OCI-LY1 (cell line): Measurements from ENCODE around the gene ZPR1.

Experiments used
- EZH2 ChIP-seq: fragments of 200-600 bp; sonication (generic), shearing (Covaris generic); IDR thresholded peaks from 2 replicates; pipeline ENCODE4 v1.8.0; 2017; ENCODE audit warnings: borderline replicate concordance, mixed run types, mild to moderate bottlenecking, antibody characterized with exemption, low read length, moderate library complexity, mixed read lengths
- TF ChIP-seq, protein P1 (sequence below): fragments of 200-600 bp; sonication (generic), shearing (Covaris generic); IDR thresholded peaks from 2 replicates; pipeline ENCODE4 v1.5.1; 2017; ENCODE audit warnings: mild to moderate bottlenecking, antibody characterized with exemption, low read length, moderate library complexity, mixed read lengths

DNA sequence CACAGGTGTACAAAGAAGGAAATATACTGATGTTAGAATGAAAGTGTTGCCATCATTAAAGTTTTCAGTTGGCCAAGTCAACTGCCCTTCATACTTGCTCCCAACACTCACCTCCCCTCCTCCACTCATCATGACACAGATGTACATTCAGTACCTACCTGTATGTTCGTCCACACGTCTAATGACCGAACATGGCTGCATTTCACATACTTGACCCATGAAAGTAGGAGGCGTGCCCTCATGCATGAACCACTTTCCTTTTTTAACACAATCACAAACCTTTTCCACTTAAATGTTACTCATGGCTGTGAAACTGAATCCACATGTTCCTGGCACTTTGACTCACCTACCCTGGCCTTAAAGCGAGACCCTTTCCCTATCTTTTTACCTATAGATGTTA lies 11.8 kb downstream of the ZPR1 start:
- TF ChIP-seq, protein P1, sequence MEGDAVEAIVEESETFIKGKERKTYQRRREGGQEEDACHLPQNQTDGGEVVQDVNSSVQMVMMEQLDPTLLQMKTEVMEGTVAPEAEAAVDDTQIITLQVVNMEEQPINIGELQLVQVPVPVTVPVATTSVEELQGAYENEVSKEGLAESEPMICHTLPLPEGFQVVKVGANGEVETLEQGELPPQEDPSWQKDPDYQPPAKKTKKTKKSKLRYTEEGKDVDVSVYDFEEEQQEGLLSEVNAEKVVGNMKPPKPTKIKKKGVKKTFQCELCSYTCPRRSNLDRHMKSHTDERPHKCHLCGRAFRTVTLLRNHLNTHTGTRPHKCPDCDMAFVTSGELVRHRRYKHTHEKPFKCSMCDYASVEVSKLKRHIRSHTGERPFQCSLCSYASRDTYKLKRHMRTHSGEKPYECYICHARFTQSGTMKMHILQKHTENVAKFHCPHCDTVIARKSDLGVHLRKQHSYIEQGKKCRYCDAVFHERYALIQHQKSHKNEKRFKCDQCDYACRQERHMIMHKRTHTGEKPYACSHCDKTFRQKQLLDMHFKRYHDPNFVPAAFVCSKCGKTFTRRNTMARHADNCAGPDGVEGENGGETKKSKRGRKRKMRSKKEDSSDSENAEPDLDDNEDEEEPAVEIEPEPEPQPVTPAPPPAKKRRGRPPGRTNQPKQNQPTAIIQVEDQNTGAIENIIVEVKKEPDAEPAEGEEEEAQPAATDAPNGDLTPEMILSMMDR: no peak
- TF ChIP-seq EZH2: no peak
